GM21825 (cell line): ENCODE data around the gene PLLP.

Experiments used
- ATAC-seq: cut with Tn5 transposase; IDR thresholded peaks from one replicate; pipeline ENCODE4 v1.9.1; 2021; ENCODE audit warnings: mild to moderate bottlenecking, moderate library complexity; ENCODE audit not compliant: unreplicated experiment

Gene PLLP, protein sequence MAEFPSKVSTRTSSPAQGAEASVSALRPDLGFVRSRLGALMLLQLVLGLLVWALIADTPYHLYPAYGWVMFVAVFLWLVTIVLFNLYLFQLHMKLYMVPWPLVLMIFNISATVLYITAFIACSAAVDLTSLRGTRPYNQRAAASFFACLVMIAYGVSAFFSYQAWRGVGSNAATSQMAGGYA

GRCh38 chr16:57284209-57284951, at the start of gene PLLP:
Gene PLLP, minus strand, starts transcription at chr16:57284672. Its CDS starts 132 bp downstream, at chr16:57284540.
- no peak for ATAC-seq

GRCh38 chr16:57333402-57333801, 48.9 kb upstream of the PLLP start:
- no peak for ATAC-seq

DNA sequence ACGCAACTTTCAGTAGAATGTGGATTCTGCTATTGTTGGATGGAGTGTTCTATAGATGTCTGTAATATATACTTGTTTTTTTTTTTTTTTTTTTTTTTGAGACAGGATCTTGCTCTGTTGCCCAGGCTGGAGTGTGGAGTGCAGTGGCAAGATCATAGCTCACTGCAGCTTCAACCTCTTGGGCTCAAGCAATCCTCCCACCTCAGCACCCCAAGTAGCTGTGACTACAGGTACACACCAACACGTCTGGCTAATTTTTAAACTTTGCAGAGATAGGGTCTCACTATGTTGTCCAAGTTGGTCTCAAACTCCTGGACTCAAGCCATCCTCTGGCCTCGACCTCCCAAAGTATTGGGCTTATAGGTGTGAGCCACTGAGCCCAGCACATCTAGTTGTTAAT, 46.9 kb upstream of the PLLP start:
- no peak for ATAC-seq

DNA sequence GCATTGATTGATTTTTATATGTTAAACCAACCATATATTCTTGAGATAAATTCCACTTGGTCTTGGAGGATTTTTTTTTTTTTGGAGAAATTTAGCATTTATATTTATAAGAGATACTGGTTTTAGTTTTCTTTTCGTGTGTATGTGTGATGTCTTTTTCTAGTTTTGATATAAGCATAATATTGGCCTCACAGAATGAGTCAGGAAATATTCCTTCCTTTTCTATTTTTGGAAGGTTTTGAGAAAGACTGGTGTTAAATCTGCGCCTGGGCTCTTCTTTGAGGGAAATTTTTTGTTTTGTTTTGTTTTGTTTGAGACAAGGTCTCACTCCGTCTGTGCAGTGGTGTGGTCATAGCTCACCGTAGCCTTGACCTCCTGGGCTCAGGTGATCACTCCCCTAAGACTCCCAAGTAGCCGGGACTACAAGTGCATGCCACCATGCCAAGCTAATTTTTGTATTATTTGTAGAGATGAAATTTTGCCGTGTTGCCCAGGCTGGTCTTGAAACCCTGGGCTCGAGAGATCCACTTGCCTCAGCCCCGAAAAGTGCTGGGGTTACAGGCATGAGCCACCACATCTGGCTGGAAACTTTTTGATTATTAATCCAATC, 45.4 kb upstream of the PLLP start:
- no peak for ATAC-seq

DNA sequence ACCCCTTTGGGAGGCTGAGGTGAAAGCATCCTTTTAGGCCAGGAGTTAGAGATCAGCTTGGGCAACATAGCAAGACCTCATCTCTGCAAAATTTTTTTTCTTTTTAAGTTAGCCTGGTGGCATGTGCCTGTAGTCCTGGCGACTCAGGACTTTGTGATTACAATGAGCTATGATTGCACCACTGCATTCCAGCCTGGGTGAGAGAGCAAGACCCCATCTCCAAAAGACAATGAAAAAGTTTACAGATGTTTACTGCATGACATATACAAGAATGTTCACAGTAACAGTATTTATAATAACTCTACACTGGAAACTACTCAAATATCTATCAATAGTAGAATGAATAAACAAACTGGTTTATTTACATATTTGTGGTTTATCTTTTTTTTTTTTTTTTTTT, 41.0 kb upstream of the PLLP start:
- ATAC-seq: no peak

- no peak for ATAC-seq
Measured at GRCh38 chr16:57324749-57325148, 40.3 kb upstream of the PLLP start.

GRCh38 chr16:57319646-57320045, 35.2 kb upstream of the PLLP start:
- no peak for ATAC-seq

DNA sequence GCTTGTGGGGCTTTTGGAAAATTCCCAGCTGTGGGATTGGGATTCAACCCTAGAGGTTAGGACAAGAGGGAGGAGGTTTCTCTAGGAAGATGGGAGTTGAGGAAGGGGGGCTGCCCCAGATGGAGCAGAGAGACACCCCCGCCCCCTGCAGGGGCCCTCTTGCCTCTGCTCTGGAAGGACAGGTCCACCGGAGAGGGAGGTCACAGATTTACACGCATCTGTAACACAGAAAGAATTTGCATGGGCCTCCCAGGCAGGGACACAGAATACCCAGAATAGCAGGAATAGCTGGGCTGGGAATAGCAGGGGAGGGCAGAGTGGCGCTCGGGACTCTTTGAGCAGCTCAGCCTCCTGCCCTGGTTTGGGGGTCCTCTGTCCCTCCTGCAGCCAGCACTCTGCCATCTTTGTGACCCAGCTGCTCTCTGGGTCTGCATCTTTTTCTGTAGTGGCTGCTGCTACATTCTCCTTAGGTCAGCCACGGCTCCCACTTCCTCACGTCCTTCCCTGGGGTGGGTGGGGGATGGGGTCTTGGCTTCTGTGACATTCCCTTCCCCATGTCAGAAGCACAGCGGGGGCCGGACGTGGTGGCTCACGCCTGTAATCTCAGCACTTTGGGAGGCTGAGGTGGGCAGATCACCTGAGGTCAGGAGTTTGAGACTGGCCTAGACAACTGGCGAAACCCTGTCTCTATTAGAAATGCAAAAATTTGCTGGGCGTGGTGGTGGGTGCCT, 33.9 kb upstream of the PLLP start:
- no peak for ATAC-seq

- ATAC-seq: no peak
Measured at GRCh38 chr16:57316390-57317017, 32.0 kb upstream of the PLLP start.

GRCh38 chr16:57315416-57315815, 30.9 kb upstream of the PLLP start:
- ATAC-seq: no peak

- no peak for ATAC-seq
Measured at GRCh38 chr16:57314161-57314785, 29.8 kb upstream of the PLLP start.

DNA sequence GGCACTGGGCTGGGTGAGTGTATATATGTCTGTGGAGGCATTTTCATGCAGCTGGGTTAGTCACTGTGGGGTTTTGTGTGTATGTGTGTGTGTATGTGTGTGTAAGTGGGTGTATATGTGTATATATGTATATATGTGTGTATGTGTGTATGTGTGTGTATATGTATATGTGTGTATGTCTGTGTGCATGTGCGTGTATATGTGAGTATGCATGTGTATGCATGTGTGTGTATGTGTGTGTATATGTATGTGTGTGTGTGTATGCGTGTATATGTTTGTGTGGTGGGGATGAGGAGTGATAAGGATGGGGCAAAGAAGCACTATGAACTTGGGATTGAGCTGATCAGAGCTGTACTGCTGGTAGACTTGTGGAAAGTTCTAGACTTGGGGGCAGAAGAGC, 29.0 kb upstream of the PLLP start:
- ATAC-seq: no peak

- ATAC-seq: no peak
Measured at GRCh38 chr16:57310801-57311200, 26.3 kb upstream of the PLLP start.

- ATAC-seq: no peak
Measured at GRCh38 chr16:57308041-57308440, 23.6 kb upstream of the PLLP start.

- no peak for ATAC-seq
Measured at GRCh38 chr16:57307365-57307764, 22.9 kb upstream of the PLLP start.

- no peak for ATAC-seq
Measured at GRCh38 chr16:57306676-57307341, 22.3 kb upstream of the PLLP start.

- no peak for ATAC-seq
Measured at GRCh38 chr16:57305159-57305811, 20.8 kb upstream of the PLLP start.

- no peak for ATAC-seq
Measured at GRCh38 chr16:57304169-57305061, 19.9 kb upstream of the PLLP start.

DNA sequence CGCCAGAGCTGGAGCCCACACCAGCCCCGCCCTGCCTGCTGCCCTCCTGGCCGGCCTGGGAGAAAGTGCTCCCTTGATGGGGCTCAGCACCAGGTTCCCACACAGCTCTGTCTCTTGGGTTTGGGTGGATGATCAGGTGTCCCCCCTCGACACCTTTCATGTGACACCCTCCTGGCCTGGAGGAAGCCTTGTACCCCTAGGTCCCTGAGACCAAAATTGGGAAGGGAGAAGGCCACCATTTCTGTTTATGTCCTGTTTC, 19.4 kb upstream of the PLLP start:
- no peak for ATAC-seq
